H1 (cell line): ENCODE results near the gene ATPAF2. TPM values are rescaled to one million over a fixed set of nuclear protein-coding genes. Genes with fewer than 3 reads are reported as not detected.

Experiments
- CTCF ChIA-PET: fragments of 300-600 bp; sonication (Branson Sonifier 250); formaldehyde crosslinking; loops from one replicate; lab custom pipeline; 2021; ENCODE audit not compliant: partially characterized antibody; lab: Charles Lee
- POLR2A ChIA-PET: fragments of 300-600 bp; sonication (Branson Sonifier 250); formaldehyde crosslinking; loops from one replicate; lab custom pipeline; 2021; ENCODE audit warnings: inconsistent platforms; ENCODE audit not compliant: partially characterized antibody; lab: Charles Lee
- DNase-seq, 2 experiments: peaks; one replicate each; pipeline versions ENCODE4 v3.0.0 to v3.0.0-alpha.2; 2010 to 2022; ENCODE audit warnings: low spot score in 2 of 2, low read depth in 1 of 2, mixed read lengths in 1 of 2
- FAIRE-seq: peaks from 2 replicates; lab custom pipeline; 2011; peaks lifted over from hg19 to GRCh38; lab: Jason Lieb, UNC
- H2AFZ ChIP-seq: 2 replicates; pipeline ENCODE4 v1.8.1; 2012; ENCODE audit warnings: low read length, inconsistent platforms
- H2AK5ac ChIP-seq: 2 replicates; pipeline ENCODE4 v1.6.1; 2013; ENCODE audit warnings: low read depth, low read length
- H2BK120ac ChIP-seq: replicated peaks from 2 replicates; pipeline ENCODE3; 2013; ENCODE audit warnings: low read depth, low read length, inconsistent platforms
- H2BK12ac ChIP-seq: 2 replicates; pipeline ENCODE4 v1.6.1; 2013; ENCODE audit warnings: low read depth, low read length
- H2BK15ac ChIP-seq: 2 replicates; pipeline ENCODE4 v1.6.1; 2013; ENCODE audit warnings: low read length
- H2BK20ac ChIP-seq: 2 replicates; pipeline ENCODE4 v1.6.1; 2013; ENCODE audit warnings: low read length
- H2BK5ac ChIP-seq: 2 replicates; pipeline ENCODE4 v1.6.1; 2013; ENCODE audit warnings: low read depth, low read length
- H3K14ac ChIP-seq: 2 replicates; pipeline ENCODE4 v1.6.1; 2013; ENCODE audit warnings: inconsistent platforms; ENCODE audit not compliant: insufficient read length
- H3K18ac ChIP-seq: 2 replicates; pipeline ENCODE4 v1.6.1; 2013; ENCODE audit warnings: low read length; ENCODE audit errors: extremely low read depth
- H3K23ac ChIP-seq: 2 replicates; pipeline ENCODE4 v1.6.1; 2013; ENCODE audit warnings: inconsistent platforms; ENCODE audit not compliant: insufficient read length
- H3K23me2 ChIP-seq: 2 replicates; pipeline ENCODE4 v1.6.1; 2013; ENCODE audit warnings: low read depth, low read length
- H3K27ac ChIP-seq: 2 replicates; pipeline ENCODE4 v1.6.1; 2011; ENCODE audit warnings: low read depth, low read length, inconsistent platforms
- H3K27me3 ChIP-seq, 4 experiments: replicated peaks in 1 of 4; 1 replicate in 1 of 4; 2 replicates in 3 of 4; pipeline versions ENCODE4 v1.6.1 to v1.8.1; 2011 to 2013; ENCODE audit warnings: low read length in 3 of 4, mild to moderate bottlenecking in 3 of 4, inconsistent platforms in 2 of 4, mixed read lengths in 2 of 4, moderate library complexity in 1 of 4; ENCODE audit not compliant: control insufficient read depth in 3 of 4, insufficient read depth in 3 of 4; ENCODE audit errors: extremely low read depth in 1 of 4
- H3K36me3 ChIP-seq, 4 experiments: 2 replicates each; pipeline versions ENCODE4 v1.6.1 to v1.8.1; 2011 to 2013; ENCODE audit warnings: mild to moderate bottlenecking in 4 of 4, low read length in 3 of 4, moderate library complexity in 2 of 4, control low read depth in 1 of 4, inconsistent platforms in 1 of 4; ENCODE audit not compliant: insufficient read depth in 4 of 4, control insufficient read depth in 2 of 4
- H3K4ac ChIP-seq: replicated peaks from 2 replicates; pipeline ENCODE3; 2013; ENCODE audit warnings: low read length, low read depth, mixed read lengths, inconsistent platforms; ENCODE audit not compliant: insufficient read length
- H3K4me1 ChIP-seq, 4 experiments: replicated peaks in 1 of 4; 1 replicate in 1 of 4; 2 replicates in 3 of 4; pipeline versions ENCODE4 v1.6.1 to v1.8.1; 2011 to 2013; ENCODE audit warnings: low read length in 3 of 4, inconsistent platforms in 2 of 4, mixed read lengths in 1 of 4; ENCODE audit not compliant: insufficient read depth in 4 of 4, control insufficient read depth in 3 of 4
- H3K4me2 ChIP-seq, 2 experiments: 2 replicates each; pipeline versions ENCODE4 v1.6.1 to v1.8.1; 2011 to 2013; ENCODE audit warnings: low read depth in 2 of 2, low read length in 2 of 2, control low read depth in 1 of 2, inconsistent platforms in 1 of 2, mild to moderate bottlenecking in 1 of 2; ENCODE audit not compliant: insufficient read depth in 1 of 2
- H3K4me3 ChIP-seq, 4 experiments: fragments of 200-600, 300-600 bp in 1 of 4; sonication (generic), shearing (Covaris generic), sonication (Bioruptor Twin) in 1 of 4; 2 replicates each; pipeline versions ENCODE4 v1.5.1 to v1.8.1; 2011 to 2016; ENCODE audit warnings: low read length in 4 of 4, low read depth in 3 of 4, control low read depth in 2 of 4, inconsistent platforms in 2 of 4, mild to moderate bottlenecking in 2 of 4, mixed read lengths in 1 of 4, moderate library complexity in 1 of 4; ENCODE audit not compliant: insufficient read depth in 2 of 4; ENCODE audit errors: extremely low read depth in 1 of 4
- H3K56ac ChIP-seq: replicated peaks from 2 replicates; pipeline ENCODE3; 2013; ENCODE audit warnings: low read depth, mild to moderate bottlenecking, mixed read lengths, low read length, inconsistent platforms; ENCODE audit not compliant: insufficient read length
- H3K79me1 ChIP-seq: 2 replicates; pipeline ENCODE4 v1.6.1; 2013; ENCODE audit warnings: low read depth, low read length, control low read depth
- H3K79me2 ChIP-seq, 2 experiments: 2 replicates each; pipeline versions ENCODE4 v1.6.1 to v1.8.1; 2012 to 2013; ENCODE audit warnings: low read length in 2 of 2, mild to moderate bottlenecking in 2 of 2, inconsistent platforms in 1 of 2; ENCODE audit not compliant: insufficient read depth in 2 of 2, control insufficient read depth in 1 of 2
- H3K9ac ChIP-seq, 4 experiments: replicated peaks in 1 of 4; 1 replicate in 1 of 4; 2 replicates in 3 of 4; pipeline versions ENCODE4 v1.6.1 to v1.8.1; 2011 to 2013; ENCODE audit warnings: low read depth in 3 of 4, low read length in 3 of 4, control low read depth in 2 of 4, mild to moderate bottlenecking in 2 of 4, moderate library complexity in 2 of 4, inconsistent platforms in 1 of 4; ENCODE audit errors: extremely low read depth in 1 of 4
- H3K9me3 ChIP-seq, 2 experiments: 2 replicates each; pipeline versions ENCODE4 v1.6.1 to v1.8.1; 2012 to 2013; ENCODE audit warnings: mild to moderate bottlenecking in 2 of 2, moderate library complexity in 2 of 2, control low read depth in 1 of 2, inconsistent platforms in 1 of 2, low read depth in 1 of 2, low read length in 1 of 2, mixed read lengths in 1 of 2; ENCODE audit not compliant: insufficient read depth in 2 of 2
- H4K20me1 ChIP-seq, 2 experiments: replicated peaks in 1 of 2; 2 replicates each; pipeline versions ENCODE3 to v1.8.1; 2011 to 2013; ENCODE audit warnings: inconsistent platforms in 2 of 2, low read length in 2 of 2, mild to moderate bottlenecking in 1 of 2; ENCODE audit not compliant: insufficient read depth in 2 of 2, control insufficient read depth in 1 of 2
- H4K5ac ChIP-seq: 2 replicates; pipeline ENCODE4 v1.6.1; 2013; ENCODE audit warnings: low read length, low read depth, mixed read lengths, inconsistent platforms; ENCODE audit not compliant: insufficient read length
- H4K8ac ChIP-seq: 2 replicates; pipeline ENCODE4 v1.8.0; 2013; ENCODE audit warnings: mild to moderate bottlenecking, moderate library complexity, low read length, inconsistent platforms; ENCODE audit not compliant: insufficient read depth; ENCODE audit errors: extremely low read depth
- H4K91ac ChIP-seq: replicated peaks from 2 replicates; pipeline ENCODE3; 2013; ENCODE audit warnings: low read length, mixed read lengths, inconsistent platforms; ENCODE audit not compliant: insufficient read length
- ASH2L ChIP-seq: fragments of 200-600, 300-600 bp; sonication (generic); IDR thresholded peaks from one replicate; pipeline ENCODE4 v1.7.1; 2017; ENCODE audit warnings: low read length
- GTF2F1 ChIP-seq: IDR thresholded peaks from 2 replicates; pipeline ENCODE4 v1.6.1; 2012; ENCODE audit warnings: low read depth, low read length, improper control_type of control experiment, borderline replicate concordance
- WGBS, 2 experiments: shearing (Covaris generic) in 1 of 2; methylation state at CpG; one replicate each; pipeline versions ENCODE4 v1.1.6 to v1.1.7; 2013 to 2015; ENCODE audit warnings: low lambda C conversion rate in 2 of 2, mixed read lengths in 2 of 2, inconsistent platforms in 1 of 2, low coverage in 1 of 2, missing lambda C conversion rate in 1 of 2; ENCODE audit not compliant: insufficient replicate concordance in 2 of 2, insufficient coverage in 1 of 2, insufficient read length in 1 of 2; ENCODE audit errors: extremely low coverage in 1 of 2, missing lambda C conversion rate in 1 of 2; 5-methylcytosine and 5-hydroxymethylcytosine counted together
- polyA plus RNA-seq, 7 experiments: library from polyadenylated mRNA; depleted of rRNA in 3 of 7; stranded (reverse) in 5 of 7; unstranded in 2 of 7; fragments of >200 nt in 5 of 7; fragments of 200-250 nt in 2 of 7; gene quantifications; 1 replicate in 5 of 7; 2 replicates in 1 of 7; 4 replicates in 1 of 7; pipeline versions ENCODE4 v1.2.1 to v1.2.3, GENCODE V29; 2011 to 2013; ENCODE audit warnings: missing spikeins in 2 of 7, mixed read lengths in 2 of 7
- total RNA-seq: library from RNA; stranded (reverse); fragmentation: NEBNext Ultra II Directional; extraction: Animal tissue kit (Norgen Biotek cat#: 25700); gene quantifications from 2 replicates; pipeline ENCODE4 v1.2.1, GENCODE V29; 2021
- TF ChIP-seq, protein P1 (sequence below): IDR thresholded peaks from 2 replicates; pipeline ENCODE4 v1.6.1; 2011; ENCODE audit warnings: low read length, improper control_type of control experiment

Gene ATPAF2
- total and polyA plus RNA-seq, 2 of the 8 experiments (the other 6 are each of a cell fraction or from before 2014, with no cell fraction given), result 19.6 to 22.9 TPM

DNA sequence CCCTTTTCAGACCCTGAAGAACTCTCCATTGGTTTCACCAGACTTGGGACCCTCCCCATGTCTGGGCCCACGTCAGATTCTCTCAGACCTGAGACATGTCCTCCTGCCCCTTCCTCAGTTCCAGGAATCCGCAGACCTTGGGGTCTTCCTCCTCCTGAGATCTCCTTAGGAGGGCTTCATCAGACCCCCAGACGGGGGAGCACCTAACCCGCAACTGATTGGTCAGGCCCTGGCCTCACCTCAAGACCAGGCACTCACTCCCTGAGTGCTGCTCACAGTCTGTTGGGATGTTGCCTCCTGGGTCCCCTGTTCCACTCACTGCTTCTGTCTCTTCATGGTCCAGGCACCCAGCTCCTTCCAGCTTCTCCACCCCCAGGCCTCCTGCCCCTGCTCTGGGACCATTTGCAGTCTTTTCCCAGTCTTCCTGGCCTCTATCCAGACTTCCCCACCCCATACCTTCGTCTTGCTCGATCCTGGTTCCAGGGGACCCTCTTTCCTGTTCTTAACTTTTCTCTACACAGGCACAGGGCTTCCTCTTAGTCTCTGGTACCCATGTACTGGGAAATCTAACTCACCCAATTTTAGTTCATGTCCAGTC, 1.4 kb upstream of the ATPAF2 start:
- peak overlapping the region; percentile 60 to 95 (median 86) for H3K4me3 ChIP-seq

More for the DNA sequence above, 1.4 kb upstream of the ATPAF2 start:
- H2AK5ac ChIP-seq, result no peak overlapping the region
- no peak overlapping the region for H3K56ac ChIP-seq
- no peak overlapping the region for H3K4ac ChIP-seq
- H3K27me3 ChIP-seq, result peaks cover 0 to 6% (median 3%) of the 10 kb centered on the region in 4 experiments; a peak in 2 of 7 replicates
- no peaks in the 10 kb centered on the region for H3K36me3 ChIP-seq
- H3K23me2 ChIP-seq, result peaks cover 7% of the 10 kb centered on the region
- TF ChIP-seq, protein P1, sequence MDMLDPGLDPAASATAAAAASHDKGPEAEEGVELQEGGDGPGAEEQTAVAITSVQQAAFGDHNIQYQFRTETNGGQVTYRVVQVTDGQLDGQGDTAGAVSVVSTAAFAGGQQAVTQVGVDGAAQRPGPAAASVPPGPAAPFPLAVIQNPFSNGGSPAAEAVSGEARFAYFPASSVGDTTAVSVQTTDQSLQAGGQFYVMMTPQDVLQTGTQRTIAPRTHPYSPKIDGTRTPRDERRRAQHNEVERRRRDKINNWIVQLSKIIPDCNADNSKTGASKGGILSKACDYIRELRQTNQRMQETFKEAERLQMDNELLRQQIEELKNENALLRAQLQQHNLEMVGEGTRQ, result no peak
- TF ChIP-seq ASH2L (no peak), GTF2F1 (no peak)
- H3K79me2 ChIP-seq, result peaks cover 0 to 20% of the 10 kb centered on the region in 2 experiments; a peak in 1 of 4 replicates
- H4K20me1 ChIP-seq, result peaks cover 4 to 5% of the 10 kb centered on the region in 2 experiments
- H2AFZ ChIP-seq, result no peak overlapping the region; the same call in 1 of the 2 replicates
- H3K23ac ChIP-seq, result no peak overlapping the region
- 56% methylated on average over 6 of the region's 6 CpGs; no CpG with 5 or more reads in 1 of the 2 experiments for WGBS, 2 experiments
- H4K91ac ChIP-seq, result no peak overlapping the region
- H3K79me1 ChIP-seq, result peaks cover 3% of the 10 kb centered on the region; the same call in 1 of the 2 replicates
- H2BK12ac ChIP-seq, result no peak overlapping the region
- no peak for FAIRE-seq
- CTCF ChIA-PET, result interaction anchor here (0.8 kb wide), 1 partner anchor 46 kb away, joined by 4 read pairs; no protein-coding TSS in a partner anchor
- H3K27ac ChIP-seq, result no peak overlapping the region
- POLR2A ChIA-PET, result no interaction called here
- H3K4me2 ChIP-seq, result peak overlapping the region; percentile 71 to 84
- H2BK5ac ChIP-seq, result no peak overlapping the region
- H3K18ac ChIP-seq, result no peak overlapping the region
- no peak overlapping the region for H2BK20ac ChIP-seq
- DNase-seq, result peak in 1 of 2 experiments; percentile 50
- no peak overlapping the region for H3K14ac ChIP-seq
- H2BK15ac ChIP-seq, result no peak overlapping the region
- peaks cover 0 to 4% (median 3%) of the 10 kb centered on the region in 4 experiments for H3K4me1 ChIP-seq
- H3K9me3 ChIP-seq, result no peaks in the 10 kb centered on the region
- H3K9ac ChIP-seq, result peak overlapping the region in 2 of 4 experiments; percentile 39 to 53; a peak in 1 of 7 replicates
- no peak overlapping the region for H2BK120ac ChIP-seq
- H4K8ac ChIP-seq, result no peak overlapping the region
- no peak overlapping the region for H4K5ac ChIP-seq
